Measurements from ENCODE around the gene FCGR2B.
"Not testable (repeated sequence)": the region's sequence is repeated elsewhere in the genome, so short reads cannot be mapped to it uniquely, and the experiment has no call there.

Gene FCGR2B

DNA sequence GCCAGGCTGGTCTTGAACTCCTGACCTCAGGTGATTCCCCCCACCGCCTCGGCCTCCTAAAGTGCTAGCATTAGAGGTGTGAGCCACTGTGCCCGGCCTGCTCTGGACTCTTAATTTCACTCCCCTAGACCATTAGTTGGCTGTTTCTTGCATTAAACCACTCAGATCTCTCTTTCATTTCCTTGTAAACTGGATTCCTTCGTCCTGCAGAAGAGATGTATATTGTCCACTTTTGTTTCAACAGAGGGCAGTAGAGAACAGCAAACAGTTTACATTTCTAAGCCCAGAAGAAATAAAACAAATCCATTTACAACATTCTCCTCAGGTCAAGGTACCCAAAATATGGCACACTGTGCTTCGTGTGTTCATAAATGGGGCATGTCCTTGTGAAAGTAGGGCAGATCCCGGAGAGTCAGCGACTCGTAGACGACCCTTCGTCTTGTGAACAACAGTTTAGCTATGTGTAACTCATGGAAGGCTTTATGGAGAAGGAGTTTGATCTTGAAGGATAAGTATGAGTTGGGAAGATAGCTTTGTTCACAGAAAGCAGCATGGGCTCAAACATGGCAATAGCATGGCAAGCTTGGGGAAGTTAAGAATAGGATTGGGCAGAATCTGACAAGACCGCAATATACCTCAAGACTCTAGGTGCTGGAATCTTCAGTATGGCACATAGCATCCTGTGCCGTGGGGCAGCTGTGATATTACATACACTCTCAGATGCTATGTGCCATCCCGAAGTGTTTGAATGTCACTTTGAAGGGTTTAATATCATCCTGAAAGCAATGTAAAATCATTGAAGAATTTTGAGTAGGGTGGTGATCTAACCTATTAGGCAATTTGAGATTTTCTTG, 15.2 kb upstream of the FCGR2B start:
- not testable (repeated sequence) for DNase-seq (ENCODE audit: low spot score)

- DNase-seq (ENCODE audit: low spot score) = not testable (repeated sequence)
These were observed 9.4 kb upstream of the FCGR2B start for GRCh38 chr1:161653541-161653940.

DNA sequence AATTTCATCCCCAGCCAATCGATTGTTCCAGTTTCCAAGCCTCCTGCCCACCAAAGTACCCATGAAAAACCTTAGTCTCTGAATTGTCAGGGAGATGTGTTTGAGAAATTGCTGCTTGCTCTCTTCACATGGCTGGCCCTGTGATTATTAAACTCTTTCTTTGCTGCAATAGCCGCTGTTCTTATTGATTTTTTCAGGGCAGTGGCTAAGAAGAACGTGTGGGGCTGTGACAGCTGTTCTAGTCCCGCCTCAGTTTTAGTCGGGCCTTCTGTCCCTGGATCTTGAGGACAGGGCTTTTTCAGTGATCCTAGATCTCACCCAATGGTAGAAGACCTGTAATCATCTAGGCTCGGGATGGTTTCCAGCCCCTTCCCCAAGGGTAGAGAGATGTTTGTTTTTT, 9.0 kb upstream of the FCGR2B start:
- not testable (repeated sequence) for DNase-seq (ENCODE audit: low spot score)

GRCh38 chr1:161658524-161658923, 4.4 kb upstream of the FCGR2B start:
- not testable (repeated sequence) for DNase-seq (ENCODE audit: low spot score)

- DNase-seq (ENCODE audit: low spot score) = not testable (repeated sequence)
These were observed 1.2 kb upstream of the FCGR2B start for GRCh38 chr1:161661660-161662311.

DNA sequence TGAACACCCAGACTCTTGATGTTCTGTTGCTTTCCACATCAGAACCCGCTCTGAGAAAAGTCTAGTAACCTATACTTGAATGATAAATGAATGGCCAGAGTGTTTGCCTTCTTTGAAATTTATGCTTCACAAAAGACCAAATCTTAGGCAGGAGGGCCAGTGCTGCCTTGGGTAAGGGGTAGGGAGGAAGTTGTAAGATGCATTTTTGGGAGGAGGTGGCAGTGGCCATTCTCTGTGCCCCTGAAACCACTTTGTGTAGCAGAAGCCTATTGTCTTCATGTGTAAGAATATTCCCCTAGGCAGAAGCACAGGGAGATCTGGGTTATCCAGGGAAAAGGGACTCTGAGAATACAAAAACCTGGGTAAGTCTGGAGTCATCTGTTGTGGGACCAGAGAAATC, 626 bp downstream of the FCGR2B start:
- DNase-seq (ENCODE audit: low spot score) = not testable (repeated sequence)

DNA sequence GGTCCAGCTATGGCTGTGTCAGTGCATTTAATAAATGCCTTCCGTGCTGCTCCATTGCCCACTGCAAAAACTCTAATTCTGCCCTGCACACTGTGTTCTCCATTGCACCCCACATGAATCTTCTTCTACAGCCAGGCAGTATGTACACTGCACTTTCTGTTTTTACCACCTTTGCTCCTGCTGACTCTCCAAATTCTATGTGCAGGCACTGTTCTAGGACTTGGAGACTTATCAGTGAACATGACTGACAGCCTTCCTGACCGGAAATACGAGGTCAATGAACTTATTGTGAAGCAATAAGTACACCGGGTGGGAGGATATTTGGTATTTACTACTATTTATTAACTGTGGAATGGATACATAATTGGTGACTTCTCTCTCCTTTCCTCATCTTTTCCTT, 1.7 kb downstream of the FCGR2B start:
- not testable (repeated sequence) for DNase-seq (ENCODE audit: low spot score)

DNA sequence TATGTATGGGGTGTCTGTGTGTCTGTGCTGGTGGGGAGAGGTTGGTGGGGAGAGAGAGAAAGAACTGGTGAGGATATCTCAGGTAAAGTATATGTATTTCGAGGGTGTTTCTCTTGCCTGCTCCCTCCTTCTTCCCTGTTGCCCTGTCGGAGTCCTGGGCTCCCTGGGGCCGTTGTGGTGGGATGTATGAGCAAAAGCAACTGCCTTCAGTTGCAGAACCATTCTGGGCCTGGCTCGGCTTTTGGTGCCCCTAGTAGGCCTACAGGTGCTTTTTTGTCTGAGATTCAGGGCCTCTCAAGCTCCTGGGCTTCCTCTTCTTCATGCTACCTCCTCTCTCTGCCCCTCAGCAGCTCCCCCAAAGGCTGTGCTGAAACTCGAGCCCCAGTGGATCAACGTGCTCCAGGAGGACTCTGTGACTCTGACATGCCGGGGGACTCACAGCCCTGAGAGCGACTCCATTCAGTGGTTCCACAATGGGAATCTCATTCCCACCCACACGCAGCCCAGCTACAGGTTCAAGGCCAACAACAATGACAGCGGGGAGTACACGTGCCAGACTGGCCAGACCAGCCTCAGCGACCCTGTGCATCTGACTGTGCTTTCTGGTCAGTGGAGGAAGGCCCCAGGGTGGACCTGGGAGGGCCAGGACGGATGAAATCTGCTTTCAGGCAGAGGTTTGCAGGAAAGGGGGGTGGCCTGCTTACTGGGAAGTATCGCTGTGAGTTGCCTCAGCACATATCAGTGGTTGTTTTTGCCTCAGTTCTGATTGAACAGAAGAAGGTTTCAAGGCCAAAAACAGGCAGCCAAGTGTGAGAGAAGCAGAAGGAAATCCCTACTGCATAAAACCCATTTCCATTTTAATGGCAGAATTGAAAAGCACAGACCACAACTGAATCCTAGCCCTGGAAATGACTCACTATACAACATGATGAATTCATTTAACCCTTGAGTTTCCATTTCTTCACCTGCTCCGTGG, 8.4 kb downstream of the FCGR2B start:
- not testable (repeated sequence) for DNase-seq (ENCODE audit: low spot score)

DNA sequence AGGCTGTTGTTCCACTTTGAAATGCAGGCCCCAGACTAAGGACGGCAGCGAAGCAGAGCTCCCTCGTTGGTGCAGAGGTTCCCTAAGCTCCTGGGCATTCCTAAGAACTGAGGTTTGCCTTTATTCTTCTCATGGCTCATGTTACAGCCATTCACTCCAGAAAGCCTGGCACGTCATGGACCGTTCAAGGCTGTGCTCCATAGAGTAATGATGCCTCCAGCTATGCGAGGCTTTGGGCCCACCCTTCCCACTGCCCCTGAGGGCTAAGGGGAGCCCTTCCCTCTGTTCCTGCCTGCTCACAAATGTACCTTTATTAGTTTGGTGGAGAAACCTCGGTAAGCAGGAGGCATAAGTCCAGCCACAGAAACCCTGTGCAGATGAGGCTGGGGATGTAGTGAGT, 10.5 kb downstream of the FCGR2B start:
- DNase-seq (ENCODE audit: low spot score) = not testable (repeated sequence)

DNA sequence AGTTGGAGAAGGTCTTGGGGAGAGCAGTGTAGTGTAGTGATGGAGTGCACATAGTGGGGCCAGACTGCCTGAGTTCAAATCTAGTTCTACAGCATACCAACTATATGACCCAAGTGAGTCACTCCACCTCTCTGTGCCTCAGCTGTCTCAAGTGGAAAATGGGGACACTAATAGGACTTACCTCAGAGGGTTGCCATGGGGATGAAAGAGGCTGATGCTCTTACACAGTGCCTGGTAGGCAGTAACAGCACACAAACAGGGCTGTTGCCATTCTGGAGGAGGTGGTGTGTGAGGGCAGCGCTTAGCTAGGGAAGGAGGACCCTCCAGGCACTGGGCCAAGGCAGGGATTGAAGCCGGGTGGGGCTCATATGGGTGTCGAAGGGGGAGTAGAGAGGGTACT, 11.5 kb downstream of the FCGR2B start:
- DNase-seq (ENCODE audit: low spot score) = not testable (repeated sequence)

GRCh38 chr1:161674908-161675307, 12.0 kb downstream of the FCGR2B start:
- DNase-seq (ENCODE audit: low spot score) = not testable (repeated sequence)

GRCh38 chr1:161676441-161676840, 13.5 kb downstream of the FCGR2B start:
- DNase-seq (ENCODE audit: low spot score) = no peak

GRCh38 chr1:161676958-161677689, 14.2 kb downstream of the FCGR2B start:
- no peak for DNase-seq (ENCODE audit: low spot score)

DNA sequence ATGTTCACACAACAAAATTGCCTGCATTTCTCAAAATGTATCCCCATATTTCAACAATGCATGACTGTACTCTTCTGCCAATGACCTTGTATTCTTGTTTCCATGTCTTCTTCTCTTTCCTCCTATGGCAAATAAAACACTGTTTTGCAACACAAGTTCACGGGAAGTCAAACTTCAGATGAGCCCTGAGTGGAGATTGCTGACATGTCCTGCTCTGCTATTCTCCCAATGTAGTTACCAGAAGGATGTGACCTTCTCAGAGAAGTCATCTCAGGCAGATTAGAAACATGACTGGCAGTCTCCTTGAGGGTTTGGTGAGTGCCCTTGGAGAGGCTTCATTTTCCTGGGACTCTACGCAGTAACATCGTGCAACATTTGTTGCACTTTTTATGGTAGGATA, 15.6 kb downstream of the FCGR2B start:
- DNase-seq (ENCODE audit: low spot score) = no peak

DNA sequence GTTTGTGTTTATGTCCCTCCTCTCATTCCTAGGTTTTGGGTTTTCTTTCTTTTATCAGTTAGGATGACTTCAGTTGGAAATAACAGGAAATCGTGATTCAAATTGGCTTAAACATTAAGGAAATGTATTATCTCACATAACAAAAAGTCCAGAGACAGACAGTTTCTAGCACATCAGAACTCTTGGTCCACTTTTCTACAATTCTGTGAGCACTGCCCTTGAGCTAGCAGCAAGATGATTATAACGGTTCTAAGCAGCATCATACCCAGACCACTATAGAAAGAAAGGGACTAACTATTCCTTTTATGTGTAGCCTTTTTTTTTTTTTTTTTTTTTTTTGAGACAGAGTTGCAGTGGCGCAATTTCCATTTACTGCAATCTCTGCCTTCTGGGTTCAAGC, 18.9 kb downstream of the FCGR2B start:
- DNase-seq (ENCODE audit: low spot score) = no peak

GRCh38 chr1:161688946-161689345, 26.0 kb downstream of the FCGR2B start:
- no peak for DNase-seq (ENCODE audit: low spot score)

GRCh38 chr1:161691846-161692245, 28.9 kb downstream of the FCGR2B start:
- no peak for DNase-seq (ENCODE audit: low spot score)

DNA sequence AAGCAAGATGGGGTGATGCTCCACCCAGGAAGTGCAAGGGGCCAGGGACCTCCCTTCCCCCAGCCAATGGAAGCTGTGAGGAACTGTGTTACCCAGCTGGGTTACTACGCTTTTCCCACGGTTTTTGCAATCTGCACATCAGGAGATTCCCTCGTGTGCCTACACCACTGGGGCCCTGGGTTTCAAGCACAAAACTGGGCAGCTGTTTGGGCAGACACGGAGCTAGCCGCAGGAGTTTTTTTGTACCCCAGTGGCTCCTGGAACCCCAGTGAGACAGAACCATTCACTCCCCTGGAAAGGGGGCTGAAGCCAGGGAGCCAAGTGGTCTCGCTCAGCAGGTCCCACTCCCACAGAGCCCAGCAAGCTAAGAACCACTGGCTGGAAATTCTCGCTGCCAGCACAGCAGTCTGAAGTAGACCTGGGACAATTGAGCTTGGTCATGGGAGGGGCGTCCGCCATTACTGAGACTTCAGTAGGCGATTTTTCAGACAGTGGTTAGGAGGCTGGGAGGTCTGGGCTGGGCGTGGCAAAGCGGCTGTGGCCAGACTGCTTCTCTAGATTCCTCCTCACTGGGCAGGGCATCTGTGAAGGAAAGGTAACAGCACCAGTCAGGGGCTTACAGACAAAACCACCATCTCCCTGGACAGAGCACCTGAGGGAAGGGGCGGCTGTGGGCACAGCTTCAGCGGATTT, 30.2 kb downstream of the FCGR2B start:
- DNase-seq (ENCODE audit: low spot score) = not testable (repeated sequence)

DNA sequence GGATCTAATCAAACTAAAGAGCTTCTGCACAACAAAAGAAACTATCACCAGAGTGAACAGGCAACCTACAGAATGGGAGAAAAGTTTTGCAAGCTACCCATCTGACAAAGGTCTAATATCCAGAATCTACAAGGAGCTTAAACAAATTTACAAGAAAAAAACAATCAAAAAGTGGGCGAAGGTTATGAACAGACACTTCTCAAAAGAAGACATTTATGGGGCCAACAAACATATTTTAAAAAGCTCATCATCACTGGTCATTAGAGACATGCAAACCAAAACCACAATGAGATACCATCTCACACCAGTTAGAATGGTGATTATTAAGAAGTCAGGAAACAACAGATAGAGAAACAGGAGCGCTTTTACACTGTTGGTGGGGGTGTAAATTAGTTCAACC, 35.4 kb downstream of the FCGR2B start:
- not testable (repeated sequence) for DNase-seq (ENCODE audit: low spot score)

DNA sequence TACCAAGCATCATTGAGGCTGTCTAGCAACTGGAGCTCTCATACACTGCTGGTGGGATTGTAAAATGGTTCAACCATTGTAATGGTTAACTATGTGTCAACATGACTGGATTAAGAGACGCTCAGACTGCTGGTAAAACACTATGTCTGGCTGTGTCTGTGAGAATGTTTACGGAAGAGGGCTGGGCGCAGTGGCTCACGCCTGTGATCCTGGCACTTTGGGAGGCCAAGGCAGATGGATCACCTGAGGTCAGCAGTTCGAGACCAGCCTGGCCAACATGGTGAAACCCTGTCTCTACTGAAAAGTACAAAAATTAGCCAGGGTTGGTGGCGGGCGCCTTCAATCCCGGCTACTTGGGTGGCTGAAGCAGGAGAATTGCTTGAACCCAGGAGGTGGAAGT, 39.3 kb downstream of the FCGR2B start:
- DNase-seq (ENCODE audit: low spot score) = no peak

GRCh38 chr1:161705537-161705936, 42.6 kb downstream of the FCGR2B start:
- DNase-seq (ENCODE audit: low spot score) = no peak

All from AG20443 (cell line).